UCSD-AML1 (cell line): ENCODE results near the gene RXRA.

Experiments
- DNase-seq: peaks from one replicate; lab custom pipeline; 2025; ENCODE audit not compliant: unreplicated experiment; lab: John Stamatoyannopoulos, UW

RXRA gene

GRCh38 chr9:134336228-134336627 lies 10.0 kb downstream of the RXRA start:
- DNase-seq, result no peak

- DNase-seq, result no peak
Observed at GRCh38 chr9:134336924-134337323, 10.7 kb downstream of the RXRA start.

GRCh38 chr9:134337469-134337868 lies 11.2 kb downstream of the RXRA start:
- no peak for DNase-seq

GRCh38 chr9:134338394-134339182 lies 12.3 kb downstream of the RXRA start:
- DNase-seq, result no peak

GRCh38 chr9:134339183-134339806 lies 13.0 kb downstream of the RXRA start:
- no peak for DNase-seq

- DNase-seq, result peak; percentile 71
Observed at GRCh38 chr9:134340475-134341160, 14.4 kb downstream of the RXRA start.

GRCh38 chr9:134341306-134341705 lies 15.1 kb downstream of the RXRA start:
- DNase-seq, result peak; percentile 71

- DNase-seq, result no peak
Observed at GRCh38 chr9:134341929-134342745, 15.9 kb downstream of the RXRA start.

- DNase-seq, result no peak
Observed at GRCh38 chr9:134342746-134343115, 16.5 kb downstream of the RXRA start.

GRCh38 chr9:134343637-134344036 lies 17.4 kb downstream of the RXRA start:
- no peak for DNase-seq

- peak; percentile 60 for DNase-seq
Observed at GRCh38 chr9:134344068-134344799, 18.0 kb downstream of the RXRA start.

GRCh38 chr9:134344800-134345310 lies 18.6 kb downstream of the RXRA start:
- DNase-seq, result no peak

GRCh38 chr9:134345737-134346136 lies 19.5 kb downstream of the RXRA start:
- no peak for DNase-seq

- DNase-seq, result no peak
Observed at GRCh38 chr9:134346151-134346550, 19.9 kb downstream of the RXRA start.

GRCh38 chr9:134346840-134347583 lies 20.8 kb downstream of the RXRA start:
- no peak for DNase-seq

- DNase-seq, result no peak
Observed at GRCh38 chr9:134347996-134348395, 21.7 kb downstream of the RXRA start.

GRCh38 chr9:134348404-134349155 lies 22.3 kb downstream of the RXRA start:
- DNase-seq, result no peak

GRCh38 chr9:134349936-134350335 lies 23.7 kb downstream of the RXRA start:
- DNase-seq, result no peak

- no peak for DNase-seq
Observed at GRCh38 chr9:134350416-134350994, 24.2 kb downstream of the RXRA start.
